Upper lobe of left lung (tissue), 4 donors: ENCODE results near the gene CAPZB.

ENCODE experiments used
- CTCF ChIP-seq, 6 experiments: fragments of 450-650 bp in 4 of 6; fragments of 200-600 bp in 2 of 6; sonication (generic) in 2 of 6; IDR thresholded peaks; one replicate each; pipeline ENCODE4 v1.5.1; 2016 to 2019; ENCODE audit warnings: antibody characterized with exemption in 6 of 6
- POLR2A ChIP-seq, 4 donors: fragments of 450-650 bp; IDR thresholded peaks; one replicate each; pipeline ENCODE4 v1.5.1; 2016 to 2017; ENCODE audit warnings: antibody characterized with exemption in 4 of 4, mild to moderate bottlenecking in 2 of 4

DNA sequence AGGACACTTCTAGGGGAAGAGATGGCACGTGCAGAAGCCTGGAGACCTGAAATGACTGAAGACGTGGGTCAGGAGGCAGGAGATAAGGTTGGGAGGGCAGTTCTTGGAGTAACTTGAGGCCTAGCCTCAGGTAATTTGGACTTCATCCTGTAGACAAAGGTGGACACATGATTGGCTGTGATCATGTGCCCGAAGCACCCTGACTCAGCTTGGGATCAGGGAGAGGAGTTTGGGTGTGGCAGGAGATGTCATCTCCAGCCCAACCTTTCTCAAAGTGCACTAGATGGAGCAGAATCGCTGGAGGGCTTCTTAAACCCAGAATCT lies 171.7 kb downstream of the CAPZB start:
- TF ChIP-seq CTCF (IDR thresholded peaks at IDR 0.05) (no peak), POLR2A (IDR thresholded peaks at IDR 0.05) (no peak)
